ACC112 (cell line): Measurements from ENCODE around the gene SAMSN1.

Experiments used
- H2AFZ ChIP-seq: fragments of 200-600 bp; sonication (generic); one replicate; pipeline ENCODE4 v1.6.0; 2017; ENCODE audit warnings: antibody characterized with exemption, low read length; ENCODE audit not compliant: unreplicated experiment
- H3K27ac ChIP-seq: fragments of 200-600 bp; sonication (generic); 2 replicates; pipeline ENCODE4 v1.5.1; 2014; ENCODE audit warnings: low read depth, mild to moderate bottlenecking, antibody characterized with exemption, low read length, moderate library complexity
- H3K27me3 ChIP-seq: fragments of 200-600 bp; sonication (generic); 2 replicates; pipeline ENCODE4 v1.6.1; 2014; ENCODE audit warnings: mild to moderate bottlenecking, antibody characterized with exemption, low read length, moderate library complexity, mixed read lengths; ENCODE audit not compliant: insufficient read depth
- H3K36me3 ChIP-seq: fragments of 200-600 bp; sonication (generic); 2 replicates; pipeline ENCODE4 v1.6.1; 2016; ENCODE audit warnings: mild to moderate bottlenecking, antibody characterized with exemption, low read length, moderate library complexity, mixed read lengths; ENCODE audit not compliant: insufficient read depth
- H3K4me1 ChIP-seq: fragments of 200-600 bp; sonication (generic); one replicate; pipeline ENCODE4 v1.6.1; 2016; ENCODE audit warnings: low read length, mixed read lengths; ENCODE audit not compliant: insufficient read depth, unreplicated experiment, control insufficient read depth
- H3K4me3 ChIP-seq: fragments of 200-600 bp; sonication (generic); 2 replicates; pipeline ENCODE4 v1.5.1; 2014; ENCODE audit warnings: mild to moderate bottlenecking, low read depth, low read length
- H3K79me2 ChIP-seq: fragments of 200-600 bp; sonication (generic); one replicate; pipeline ENCODE4 v1.6.0; 2016; ENCODE audit warnings: low read length; ENCODE audit not compliant: control insufficient read depth, unreplicated experiment, insufficient read depth

SAMSN1 gene

GRCh38 chr21:14486869-14487268, 59.2 kb downstream of the SAMSN1 start:
- Histone ChIP-seq H2AFZ (no peak overlapping the region), H3K4me3 (no peak overlapping the region), H3K27me3 (no peaks in the 10 kb centered on the region), H3K4me1 (no peaks in the 10 kb centered on the region), H3K36me3 (no peaks in the 10 kb centered on the region), H3K27ac (no peak overlapping the region), H3K79me2 (no peaks in the 10 kb centered on the region)

- Histone ChIP-seq H3K36me3 (no peaks in the 10 kb centered on the region), H3K27ac (no peak overlapping the region), H3K79me2 (no peaks in the 10 kb centered on the region), H3K4me1 (peaks cover 5% of the 10 kb centered on the region), H3K27me3 (no peaks in the 10 kb centered on the region), H2AFZ (no peak overlapping the region), H3K4me3 (no peak overlapping the region)
These were observed 61.7 kb downstream of the SAMSN1 start for GRCh38 chr21:14484188-14485009.

- H2AFZ ChIP-seq: no peak overlapping the region
- no peaks in the 10 kb centered on the region for H3K79me2 ChIP-seq
- no peaks in the 10 kb centered on the region for H3K36me3 ChIP-seq
- H3K27me3 ChIP-seq: no peaks in the 10 kb centered on the region
- peaks cover 5% of the 10 kb centered on the region for H3K4me1 ChIP-seq
- no peak overlapping the region for H3K4me3 ChIP-seq
- H3K27ac ChIP-seq: no peak overlapping the region
These were observed 62.8 kb downstream of the SAMSN1 start for GRCh38 chr21:14483296-14483695.

- H3K79me2 ChIP-seq: no peaks in the 10 kb centered on the region
- H3K4me3 ChIP-seq: no peak overlapping the region
- no peaks in the 10 kb centered on the region for H3K36me3 ChIP-seq
- H3K4me1 ChIP-seq: peaks cover 5% of the 10 kb centered on the region
- H2AFZ ChIP-seq: no peak overlapping the region
- no peaks in the 10 kb centered on the region for H3K27me3 ChIP-seq
- H3K27ac ChIP-seq: no peak overlapping the region
These were observed 64.0 kb downstream of the SAMSN1 start for GRCh38 chr21:14482165-14482564.

GRCh38 chr21:14480411-14481031, 65.6 kb downstream of the SAMSN1 start:
- no peak overlapping the region for H3K27ac ChIP-seq
- no peak overlapping the region for H2AFZ ChIP-seq
- no peak overlapping the region for H3K4me3 ChIP-seq
- no peaks in the 10 kb centered on the region for H3K27me3 ChIP-seq
- no peaks in the 10 kb centered on the region for H3K79me2 ChIP-seq
- H3K36me3 ChIP-seq: no peaks in the 10 kb centered on the region
- peaks cover 5% of the 10 kb centered on the region for H3K4me1 ChIP-seq

- no peaks in the 10 kb centered on the region for H3K27me3 ChIP-seq
- H3K27ac ChIP-seq: no peak overlapping the region
- no peaks in the 10 kb centered on the region for H3K79me2 ChIP-seq
- no peak overlapping the region for H3K4me3 ChIP-seq
- no peaks in the 10 kb centered on the region for H3K36me3 ChIP-seq
- H3K4me1 ChIP-seq: peaks cover 5% of the 10 kb centered on the region
- no peak overlapping the region for H2AFZ ChIP-seq
These were observed 66.8 kb downstream of the SAMSN1 start for GRCh38 chr21:14479241-14479786.

GRCh38 chr21:14477841-14478240, 68.3 kb downstream of the SAMSN1 start:
- H3K79me2 ChIP-seq: no peaks in the 10 kb centered on the region
- H3K4me3 ChIP-seq: no peak overlapping the region
- no peaks in the 10 kb centered on the region for H3K27me3 ChIP-seq
- no peaks in the 10 kb centered on the region for H3K36me3 ChIP-seq
- no peak overlapping the region for H3K27ac ChIP-seq
- no peak overlapping the region for H2AFZ ChIP-seq
- H3K4me1 ChIP-seq: peaks cover 5% of the 10 kb centered on the region

- no peak overlapping the region for H3K4me3 ChIP-seq
- H3K36me3 ChIP-seq: no peaks in the 10 kb centered on the region
- H2AFZ ChIP-seq: no peak overlapping the region
- no peak overlapping the region for H3K27ac ChIP-seq
- no peaks in the 10 kb centered on the region for H3K79me2 ChIP-seq
- H3K27me3 ChIP-seq: no peaks in the 10 kb centered on the region
- H3K4me1 ChIP-seq: peaks cover 5% of the 10 kb centered on the region
These were observed 69.0 kb downstream of the SAMSN1 start for GRCh38 chr21:14477133-14477532.

- H3K79me2 ChIP-seq: no peaks in the 10 kb centered on the region
- no peaks in the 10 kb centered on the region for H3K4me1 ChIP-seq
These were observed 71.1 kb downstream of the SAMSN1 start for GRCh38 chr21:14474995-14475394.

GRCh38 chr21:14469641-14470040, 76.5 kb downstream of the SAMSN1 start:
- H3K4me3 ChIP-seq: no peak overlapping the region
- H3K27me3 ChIP-seq: no peaks in the 10 kb centered on the region

More at GRCh38 chr21:14474995-14475394, 71.1 kb downstream of the SAMSN1 start:
- H3K36me3 ChIP-seq: no peaks in the 10 kb centered on the region
- H3K4me3 ChIP-seq: no peak overlapping the region
- H3K27me3 ChIP-seq: no peaks in the 10 kb centered on the region
- no peak overlapping the region for H3K27ac ChIP-seq
- no peak overlapping the region for H2AFZ ChIP-seq

GRCh38 chr21:14466715-14467114, 79.4 kb downstream of the SAMSN1 start:
- H3K27ac ChIP-seq: no peak overlapping the region
- no peaks in the 10 kb centered on the region for H3K36me3 ChIP-seq
- H3K4me3 ChIP-seq: no peak overlapping the region
- no peaks in the 10 kb centered on the region for H3K79me2 ChIP-seq
- no peak overlapping the region for H2AFZ ChIP-seq
- no peaks in the 10 kb centered on the region for H3K4me1 ChIP-seq
- no peaks in the 10 kb centered on the region for H3K27me3 ChIP-seq

More at GRCh38 chr21:14469641-14470040, 76.5 kb downstream of the SAMSN1 start:
- Histone ChIP-seq H3K4me1 (no peaks in the 10 kb centered on the region), H3K79me2 (no peaks in the 10 kb centered on the region), H2AFZ (no peak overlapping the region), H3K36me3 (no peaks in the 10 kb centered on the region), H3K27ac (no peak overlapping the region)
